Transverse colon (tissue), 4 donors: ENCODE data around the gene ERC2.

Experiments
- EP300 ChIP-seq: sonication (generic); formaldehyde crosslinking; IDR thresholded peaks from one replicate; pipeline ENCODE4 v1.6.1; 2017; ENCODE audit warnings: antibody characterized with exemption, low read depth
- POLR2A ChIP-seq: fragments of 450-650 bp; IDR thresholded peaks from one replicate; pipeline ENCODE4 v1.6.1; 2016; ENCODE audit warnings: antibody characterized with exemption, mild to moderate bottlenecking, moderate library complexity
- POLR2AphosphoS5 ChIP-seq, 3 donors: sonication (generic); formaldehyde crosslinking; IDR thresholded peaks; one replicate each; pipeline ENCODE4 v1.6.1; 2016; ENCODE audit warnings: antibody characterized with exemption in 3 of 3
- TF ChIP-seq, protein P1 (sequence below), 5 experiments: fragments of 200-600 bp in 3 of 5; fragments of 450-650 bp in 2 of 5; sonication (generic) in 3 of 5; IDR thresholded peaks; 1 replicate in 2 of 5; 2 replicates in 3 of 5; pipeline ENCODE4 v1.5.1; 2016 to 2017; ENCODE audit warnings: antibody characterized with exemption in 5 of 5, inconsistent platforms in 3 of 5, mild to moderate bottlenecking in 2 of 5, moderate library complexity in 1 of 5

GRCh38 chr3:56089739-56090138 lies 378.5 kb downstream of the ERC2 start:
- TF ChIP-seq, protein P1, sequence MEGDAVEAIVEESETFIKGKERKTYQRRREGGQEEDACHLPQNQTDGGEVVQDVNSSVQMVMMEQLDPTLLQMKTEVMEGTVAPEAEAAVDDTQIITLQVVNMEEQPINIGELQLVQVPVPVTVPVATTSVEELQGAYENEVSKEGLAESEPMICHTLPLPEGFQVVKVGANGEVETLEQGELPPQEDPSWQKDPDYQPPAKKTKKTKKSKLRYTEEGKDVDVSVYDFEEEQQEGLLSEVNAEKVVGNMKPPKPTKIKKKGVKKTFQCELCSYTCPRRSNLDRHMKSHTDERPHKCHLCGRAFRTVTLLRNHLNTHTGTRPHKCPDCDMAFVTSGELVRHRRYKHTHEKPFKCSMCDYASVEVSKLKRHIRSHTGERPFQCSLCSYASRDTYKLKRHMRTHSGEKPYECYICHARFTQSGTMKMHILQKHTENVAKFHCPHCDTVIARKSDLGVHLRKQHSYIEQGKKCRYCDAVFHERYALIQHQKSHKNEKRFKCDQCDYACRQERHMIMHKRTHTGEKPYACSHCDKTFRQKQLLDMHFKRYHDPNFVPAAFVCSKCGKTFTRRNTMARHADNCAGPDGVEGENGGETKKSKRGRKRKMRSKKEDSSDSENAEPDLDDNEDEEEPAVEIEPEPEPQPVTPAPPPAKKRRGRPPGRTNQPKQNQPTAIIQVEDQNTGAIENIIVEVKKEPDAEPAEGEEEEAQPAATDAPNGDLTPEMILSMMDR (IDR thresholded peaks at IDR 0.05), result no peak
- TF ChIP-seq POLR2AphosphoS5 (IDR thresholded peaks at IDR 0.05) (no peak), EP300 (no peak), POLR2A (no peak)
